ENCODE results near the gene SENP7. TPM values are rescaled to one million over a fixed set of nuclear protein-coding genes. Genes with fewer than 3 reads are reported as not detected.

The SENP7 gene
- total and polyA plus RNA-seq, 7 donors: 2.1 to 33.5 (median 20.2) TPM

DNA sequence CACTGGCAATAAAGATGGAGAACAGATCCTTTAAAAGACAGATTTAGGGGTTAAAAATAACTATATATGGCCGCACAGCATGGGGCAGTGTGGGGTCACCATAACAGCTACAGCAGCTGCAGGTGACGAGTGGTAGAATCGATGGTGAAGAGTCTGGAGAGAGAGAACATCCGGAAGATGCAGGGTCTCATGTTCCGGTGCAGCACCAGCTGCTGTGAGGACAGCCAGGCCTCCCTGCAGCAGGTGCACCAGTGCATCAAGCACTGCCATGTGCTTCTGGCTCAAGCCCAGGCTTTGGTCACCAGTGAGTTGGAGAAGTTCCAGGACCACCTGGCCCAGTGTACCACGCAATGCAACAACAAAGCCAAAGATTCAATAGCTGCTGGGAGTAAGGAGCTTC is 98.9 kb downstream of the SENP7 start:
- Histone ChIP-seq H3K27me3 (no peaks in the 10 kb centered on the region), H3K9me3 (no peaks in the 10 kb centered on the region), H3K36me3 (no peaks in the 10 kb centered on the region), H3K4me3 (no peak overlapping the region), H3K27ac (no peak overlapping the region), H3K4me1 (no peaks in the 10 kb centered on the region)
- 90% methylated on average over 6 of the region's 6 CpGs for WGBS, 2 donors
- DNase-seq: no peak
- TF ChIP-seq CTCF (IDR thresholded peaks at IDR 0.05) (no peak), EP300 (IDR thresholded peaks at IDR 0.05) (no peak), POLR2A (IDR thresholded peaks at IDR 0.05) (no peak), POLR2AphosphoS5 (IDR thresholded peaks at IDR 0.05) (no peak)
- intact Hi-C loops (cut with DNase I): no loop called here

DNA sequence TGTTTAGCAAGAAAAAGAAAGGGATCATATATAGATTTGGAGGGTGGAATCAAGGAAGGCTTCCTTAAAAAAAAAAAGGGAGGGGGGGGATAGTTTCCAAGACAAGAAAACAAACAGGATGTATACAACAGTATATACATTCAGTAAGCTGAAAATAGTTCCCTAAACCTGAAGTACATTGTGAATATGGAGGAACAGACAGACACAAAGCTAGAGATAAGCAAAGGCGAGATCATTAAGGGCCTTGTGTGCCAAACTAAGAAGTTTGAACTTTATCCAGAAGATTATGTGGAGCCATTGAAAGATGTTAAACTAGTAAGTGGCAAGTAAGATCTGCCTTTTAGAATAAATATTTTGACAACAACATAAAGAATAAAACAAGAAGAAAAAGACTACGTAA is 99.4 kb downstream of the SENP7 start:
- TF ChIP-seq CTCF (IDR thresholded peaks at IDR 0.05) (no peak), EP300 (IDR thresholded peaks at IDR 0.05) (no peak)
- intact Hi-C loops (cut with DNase I): no loop called here
- H3K9me3 ChIP-seq: peaks cover 0 to 4% (median 0%) of the 10 kb centered on the region in 4 donors
- H3K36me3 ChIP-seq: no peaks in the 10 kb centered on the region
- no peaks in the 10 kb centered on the region for H3K27me3 ChIP-seq
- no peaks in the 10 kb centered on the region for H3K4me1 ChIP-seq
- DNase-seq: no peak
- 92 to 97% methylated on average over 2 of the region's 2 CpGs for WGBS, 2 donors
- H3K27ac ChIP-seq: no peak overlapping the region
- no peak overlapping the region for H3K4me3 ChIP-seq

DNA sequence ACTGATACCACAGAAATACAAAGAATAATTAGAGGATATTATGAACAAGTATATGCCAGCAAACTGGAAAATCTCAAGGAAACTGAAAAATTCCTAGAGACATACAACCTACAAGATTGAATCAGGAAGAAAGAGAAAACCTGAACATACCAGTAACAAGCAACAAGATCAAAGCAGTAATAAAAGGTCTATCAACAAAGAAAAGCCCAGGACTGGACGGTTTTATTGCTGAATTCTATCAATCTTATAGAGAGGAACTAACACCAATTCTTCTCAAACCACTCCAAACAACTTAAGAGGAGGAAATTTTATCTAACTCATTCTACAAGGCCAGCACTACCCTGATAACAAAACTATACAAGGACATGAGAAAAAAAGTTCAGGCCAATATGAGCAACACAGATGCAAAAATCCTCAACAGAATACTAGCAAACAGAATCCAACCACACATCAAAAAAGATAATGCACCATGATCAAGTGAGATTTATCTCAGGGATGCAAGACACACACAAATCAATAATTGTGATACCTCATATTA is 121.5 kb downstream of the SENP7 start:
- WGBS, 2 donors: 16 to 60% methylated on average over 1 of the region's 1 CpG
- H3K4me1 ChIP-seq: peaks cover 0 to 7% (median 3%) of the 10 kb centered on the region in 4 donors
- no peak overlapping the region for H3K27ac ChIP-seq
- TF ChIP-seq POLR2A (IDR thresholded peaks at IDR 0.05) (no peak), EP300 (IDR thresholded peaks at IDR 0.05) (no peak), CTCF (IDR thresholded peaks at IDR 0.05) (no peak), POLR2AphosphoS5 (IDR thresholded peaks at IDR 0.05) (no peak)
- peaks cover 0 to 9% (median 0%) of the 10 kb centered on the region in 4 donors for H3K36me3 ChIP-seq
- H3K27me3 ChIP-seq: no peaks in the 10 kb centered on the region
- no peak for DNase-seq
- no peak overlapping the region for H3K4me3 ChIP-seq
- intact Hi-C loops (cut with DNase I): no loop called here
- H3K9me3 ChIP-seq: peaks cover 0 to 8% (median 2%) of the 10 kb centered on the region in 4 donors

GRCh38 chr3:101388706-101389105 is 124.3 kb downstream of the SENP7 start:
- Histone ChIP-seq H3K4me1 (peaks cover 0 to 18% (median 14%) of the 10 kb centered on the region in 4 donors), H3K27ac (no peak overlapping the region), H3K27me3 (no peaks in the 10 kb centered on the region), H3K4me3 (no peak overlapping the region), H3K36me3 (no peaks in the 10 kb centered on the region), H3K9me3 (peaks cover 0 to 8% (median 1%) of the 10 kb centered on the region in 4 donors)
- no peak for DNase-seq
- TF ChIP-seq POLR2AphosphoS5 (IDR thresholded peaks at IDR 0.05) (no peak), POLR2A (IDR thresholded peaks at IDR 0.05) (no peak), CTCF (IDR thresholded peaks at IDR 0.05) (no peak), EP300 (IDR thresholded peaks at IDR 0.05) (no peak)
- intact Hi-C loops (cut with DNase I): loop anchor here (10.0 kb wide), 1 partner anchor 414 kb away; no protein-coding TSS in a partner anchor

DNA sequence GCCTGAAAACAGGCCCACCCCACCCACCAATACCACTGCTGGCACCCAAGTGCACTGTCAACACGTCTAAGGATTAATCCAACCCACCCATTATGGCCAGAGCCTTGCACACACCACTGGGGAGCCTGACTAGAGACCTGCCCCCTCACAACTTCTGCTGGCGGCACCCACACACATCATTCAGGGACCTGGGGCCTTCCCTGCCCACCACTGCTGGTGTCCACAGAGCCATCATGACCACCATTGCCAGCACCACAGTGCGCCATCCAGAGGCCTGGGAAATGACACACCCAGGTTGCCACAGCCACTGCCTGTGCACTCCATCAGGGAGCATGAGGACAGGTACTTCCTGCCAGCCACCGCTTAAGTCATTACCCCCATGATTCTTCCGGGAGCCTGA is 125.7 kb downstream of the SENP7 start:
- TF ChIP-seq POLR2A (IDR thresholded peaks at IDR 0.05) (no peak), EP300 (IDR thresholded peaks at IDR 0.05) (no peak), POLR2AphosphoS5 (IDR thresholded peaks at IDR 0.05) (no peak), CTCF (IDR thresholded peaks at IDR 0.05) (no peak)
- H3K27ac ChIP-seq: no peak overlapping the region
- WGBS, 2 donors: 95 to 98% methylated on average over 5 of the region's 5 CpGs
- H3K4me3 ChIP-seq: no peak overlapping the region
- H3K27me3 ChIP-seq: no peaks in the 10 kb centered on the region
- intact Hi-C loops (cut with DNase I): loop anchor here (10.0 kb wide), 1 partner anchor 413 kb away; no protein-coding TSS in a partner anchor
- no peak for DNase-seq
- H3K36me3 ChIP-seq: no peaks in the 10 kb centered on the region
- peaks cover 0 to 28% (median 25%) of the 10 kb centered on the region in 4 donors for H3K4me1 ChIP-seq
- H3K9me3 ChIP-seq: peaks cover 0 to 5% (median 0%) of the 10 kb centered on the region in 4 donors
